Measurements from ENCODE around the gene LIMS2.

The LIMS2 gene

GRCh38 chr2:127695491-127696472 is 20.5 kb upstream of the LIMS2 start:
- TF ChIP-seq GATA3 (IDR thresholded peaks at IDR 0.05; ENCODE audit: low read depth, low read length): no peak
- no peak for TF ChIP-seq GATA2 (IDR thresholded peaks at IDR 0.05; ENCODE audit: low read depth, low read length)

- no peak for TF ChIP-seq GATA3 (IDR thresholded peaks at IDR 0.05; ENCODE audit: low read depth, low read length)
- no peak for TF ChIP-seq GATA2 (IDR thresholded peaks at IDR 0.05; ENCODE audit: low read depth, low read length)
Observed at GRCh38 chr2:127694986-127695385, 19.7 kb upstream of the LIMS2 start.

- TF ChIP-seq GATA3 (IDR thresholded peaks at IDR 0.05; ENCODE audit: low read depth, low read length) (no peak), GATA2 (IDR thresholded peaks at IDR 0.05; ENCODE audit: low read depth, low read length) (no peak)
Observed at GRCh38 chr2:127690696-127691095, 15.4 kb upstream of the LIMS2 start.

- TF ChIP-seq GATA2 (IDR thresholded peaks at IDR 0.05; ENCODE audit: low read depth, low read length) (no peak), GATA3 (IDR thresholded peaks at IDR 0.05; ENCODE audit: low read depth, low read length) (no peak)
Observed at GRCh38 chr2:127688405-127688804, 13.1 kb upstream of the LIMS2 start.

DNA sequence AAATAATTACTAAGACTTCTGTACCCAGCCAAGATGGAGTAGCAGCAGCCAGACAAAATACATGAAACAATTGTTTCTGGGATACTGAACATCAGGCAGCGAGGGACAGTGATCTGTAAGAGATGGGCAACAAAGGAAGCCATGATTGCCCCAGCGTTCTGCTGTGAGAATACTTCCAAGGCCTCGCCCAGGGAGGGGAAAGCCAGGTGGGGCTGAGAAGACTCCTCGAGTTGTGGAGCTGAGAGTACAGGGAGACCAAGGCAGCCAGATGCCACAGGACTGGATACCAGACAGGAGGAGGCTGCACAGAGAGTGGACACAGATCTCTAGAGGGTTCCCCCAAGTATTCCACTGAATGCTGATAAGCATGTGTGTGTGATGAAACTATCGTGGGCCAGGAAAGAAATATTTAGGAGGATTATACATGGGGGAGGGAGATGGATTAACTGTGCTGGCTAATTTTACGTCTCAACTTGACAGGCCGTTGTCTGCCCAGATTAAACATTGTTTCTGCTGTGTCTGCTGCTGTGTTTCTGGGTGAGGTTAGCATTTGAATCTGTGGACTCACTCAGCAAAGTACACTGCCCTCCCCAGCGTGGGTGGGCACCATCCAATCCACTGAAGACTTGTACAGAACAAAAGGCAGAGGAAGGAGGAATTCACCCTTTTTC is 10.2 kb upstream of the LIMS2 start:
- TF ChIP-seq GATA2 (IDR thresholded peaks at IDR 0.05; ENCODE audit: low read depth, low read length) (no peak), GATA3 (IDR thresholded peaks at IDR 0.05; ENCODE audit: low read depth, low read length) (no peak)

- TF ChIP-seq GATA2 (IDR thresholded peaks at IDR 0.05; ENCODE audit: low read depth, low read length): no peak
- no peak for TF ChIP-seq GATA3 (IDR thresholded peaks at IDR 0.05; ENCODE audit: low read depth, low read length)
Observed at GRCh38 chr2:127683757-127684156, 8.4 kb upstream of the LIMS2 start.

- TF ChIP-seq GATA2 (IDR thresholded peaks at IDR 0.05; ENCODE audit: low read depth, low read length) (no peak), GATA3 (IDR thresholded peaks at IDR 0.05; ENCODE audit: low read depth, low read length) (no peak)
Observed at GRCh38 chr2:127683056-127683455, 7.7 kb upstream of the LIMS2 start.

- TF ChIP-seq GATA3 (IDR thresholded peaks at IDR 0.05; ENCODE audit: low read depth, low read length) (no peak), GATA2 (IDR thresholded peaks at IDR 0.05; ENCODE audit: low read depth, low read length) (peak; percentile 12; the same call in 1 of the 2 replicates)
Observed at GRCh38 chr2:127681976-127682857, 6.9 kb upstream of the LIMS2 start.

DNA sequence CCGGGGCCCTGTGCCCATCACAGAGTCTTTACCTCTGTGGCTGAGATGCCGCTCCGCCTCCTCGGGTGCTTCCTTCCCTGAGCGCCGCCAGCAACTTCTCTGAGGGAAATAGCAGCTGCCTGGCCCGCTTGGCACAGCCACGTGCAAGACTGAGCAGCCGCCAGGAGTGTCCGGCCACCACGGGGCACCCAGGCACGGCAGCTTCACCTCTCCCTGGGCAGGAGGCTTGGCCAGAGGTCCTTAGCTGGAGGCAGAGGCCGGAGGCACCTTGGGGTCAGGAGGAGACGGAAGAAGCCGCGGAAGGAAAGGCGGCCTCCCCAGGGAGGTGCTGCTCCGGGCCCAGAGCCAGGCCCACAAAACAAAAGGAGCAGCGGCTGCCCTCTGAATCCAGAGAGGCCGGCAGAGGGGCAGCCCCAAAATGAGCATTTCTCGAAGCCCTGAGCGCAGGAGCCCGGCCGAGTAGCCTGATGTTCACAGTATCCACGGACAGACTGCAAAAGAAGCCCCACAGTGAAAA is 6.0 kb upstream of the LIMS2 start:
- no peak for TF ChIP-seq GATA3 (IDR thresholded peaks at IDR 0.05; ENCODE audit: low read depth, low read length)
- TF ChIP-seq GATA2 (IDR thresholded peaks at IDR 0.05; ENCODE audit: low read depth, low read length): no peak

- TF ChIP-seq GATA3 (IDR thresholded peaks at IDR 0.05; ENCODE audit: low read depth, low read length) (no peak), GATA2 (IDR thresholded peaks at IDR 0.05; ENCODE audit: low read depth, low read length) (no peak)
Observed at GRCh38 chr2:127680706-127681287, 5.5 kb upstream of the LIMS2 start.

GRCh38 chr2:127679680-127680361 is 4.5 kb upstream of the LIMS2 start:
- TF ChIP-seq GATA2 (IDR thresholded peaks at IDR 0.05; ENCODE audit: low read depth, low read length) (no peak), GATA3 (IDR thresholded peaks at IDR 0.05; ENCODE audit: low read depth, low read length) (no peak)

GRCh38 chr2:127678991-127679390 is 3.7 kb upstream of the LIMS2 start:
- TF ChIP-seq GATA2 (IDR thresholded peaks at IDR 0.05; ENCODE audit: low read depth, low read length): no peak
- TF ChIP-seq GATA3 (IDR thresholded peaks at IDR 0.05; ENCODE audit: low read depth, low read length): no peak

DNA sequence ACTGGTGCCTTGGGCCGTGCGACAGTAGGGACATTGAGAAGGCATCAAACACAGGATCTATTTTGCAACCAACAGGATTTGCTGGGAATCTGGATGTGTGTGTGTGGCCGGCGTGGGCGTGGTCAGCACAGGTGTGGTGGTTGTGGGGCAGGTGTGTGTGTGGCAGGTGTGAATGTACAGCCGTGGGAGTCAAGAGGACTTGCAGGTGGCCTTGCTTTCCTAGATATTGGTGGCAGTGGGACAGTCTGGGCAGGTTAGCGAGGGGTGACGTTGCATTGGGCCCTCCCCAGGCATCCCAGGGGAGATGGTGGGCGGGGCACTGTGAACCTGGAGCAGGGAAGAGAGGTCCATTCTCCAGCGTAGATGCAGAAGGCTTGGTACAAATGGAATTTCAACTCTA is 3.2 kb upstream of the LIMS2 start:
- TF ChIP-seq GATA3 (IDR thresholded peaks at IDR 0.05; ENCODE audit: low read depth, low read length) (no peak), GATA2 (IDR thresholded peaks at IDR 0.05; ENCODE audit: low read depth, low read length) (no peak)

All from SH-SY5Y (cell line).